ENCODE data around the gene AP3D1. TPM values are rescaled to one million over a fixed set of nuclear protein-coding genes. Genes with fewer than 3 reads are reported as not detected.
"Not testable (repeated sequence)": the region's sequence is repeated elsewhere in the genome, so short reads cannot be mapped to it uniquely, and the experiment has no call there.

Gene AP3D1
- total and polyA plus RNA-seq, 8 donors = 68.8 to 128 (median 81.9) TPM

- Histone ChIP-seq H3K36me3 (peaks cover 0 to 97% of the 10 kb centered on the region in 2 donors), H3K9me3 (no peaks in the 10 kb centered on the region), H3K4me1 (no peaks in the 10 kb centered on the region), H3K27me3 (no peaks in the 10 kb centered on the region), H3K27ac (no peak overlapping the region), H3K4me3 (no peak overlapping the region)
- ATAC-seq = no peak
- no peak for DNase-seq
- intact Hi-C loops (cut with DNase I) = no loop called here
- TF ChIP-seq, protein P1, sequence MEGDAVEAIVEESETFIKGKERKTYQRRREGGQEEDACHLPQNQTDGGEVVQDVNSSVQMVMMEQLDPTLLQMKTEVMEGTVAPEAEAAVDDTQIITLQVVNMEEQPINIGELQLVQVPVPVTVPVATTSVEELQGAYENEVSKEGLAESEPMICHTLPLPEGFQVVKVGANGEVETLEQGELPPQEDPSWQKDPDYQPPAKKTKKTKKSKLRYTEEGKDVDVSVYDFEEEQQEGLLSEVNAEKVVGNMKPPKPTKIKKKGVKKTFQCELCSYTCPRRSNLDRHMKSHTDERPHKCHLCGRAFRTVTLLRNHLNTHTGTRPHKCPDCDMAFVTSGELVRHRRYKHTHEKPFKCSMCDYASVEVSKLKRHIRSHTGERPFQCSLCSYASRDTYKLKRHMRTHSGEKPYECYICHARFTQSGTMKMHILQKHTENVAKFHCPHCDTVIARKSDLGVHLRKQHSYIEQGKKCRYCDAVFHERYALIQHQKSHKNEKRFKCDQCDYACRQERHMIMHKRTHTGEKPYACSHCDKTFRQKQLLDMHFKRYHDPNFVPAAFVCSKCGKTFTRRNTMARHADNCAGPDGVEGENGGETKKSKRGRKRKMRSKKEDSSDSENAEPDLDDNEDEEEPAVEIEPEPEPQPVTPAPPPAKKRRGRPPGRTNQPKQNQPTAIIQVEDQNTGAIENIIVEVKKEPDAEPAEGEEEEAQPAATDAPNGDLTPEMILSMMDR (IDR thresholded peaks at IDR 0.05) = no peak
These were observed 15.6 kb downstream of the AP3D1 start for GRCh38 chr19:2135474-2136402.

- no peaks in the 10 kb centered on the region for H3K27me3 ChIP-seq
- H3K36me3 ChIP-seq = peaks cover 0 to 92% of the 10 kb centered on the region in 2 donors
- H3K4me3 ChIP-seq = no peak overlapping the region
- TF ChIP-seq, protein P1 (IDR thresholded peaks at IDR 0.05) = no peak
- DNase-seq (no peak), ATAC-seq (no peak)
- no peaks in the 10 kb centered on the region for H3K9me3 ChIP-seq
- H3K27ac ChIP-seq = no peak overlapping the region
- H3K4me1 ChIP-seq = no peaks in the 10 kb centered on the region
- intact Hi-C loops (cut with DNase I) = no loop called here
These were observed 18.5 kb downstream of the AP3D1 start for GRCh38 chr19:2132731-2133490.

GRCh38 chr19:2132191-2132590 lies 19.2 kb downstream of the AP3D1 start:
- Histone ChIP-seq H3K27me3 (no peaks in the 10 kb centered on the region), H3K9me3 (no peaks in the 10 kb centered on the region), H3K36me3 (peaks cover 0 to 92% of the 10 kb centered on the region in 2 donors), H3K4me3 (no peak overlapping the region), H3K4me1 (no peaks in the 10 kb centered on the region), H3K27ac (no peak overlapping the region)
- ATAC-seq (no peak), DNase-seq (no peak)
- TF ChIP-seq, protein P1 (IDR thresholded peaks at IDR 0.05) = no peak
- intact Hi-C loops (cut with DNase I) = no loop called here

GRCh38 chr19:2131012-2131975 lies 20.1 kb downstream of the AP3D1 start:
- DNase-seq; ATAC-seq; H3K9me3 ChIP-seq; H3K4me3 ChIP-seq; H3K4me1 ChIP-seq; intact Hi-C loops (cut with DNase I); H3K27me3 ChIP-seq; H3K27ac ChIP-seq: not testable (repeated sequence)
- H3K36me3 ChIP-seq = peaks cover 0 to 92% of the 10 kb centered on the region in 2 donors

Measured in left lung (tissue), 10 donors.